HEK293 (cell line): ENCODE results near the gene CCDC152.
A peak's percentile ranks its signal among the peaks of the same experiment; 100 is the strongest.

ENCODE experiments used
- FEZF1 ChIP-seq: fragments of 450-650 bp; formaldehyde crosslinking; IDR thresholded peaks from 2 replicates; pipeline ENCODE4 v1.5.1; 2016; ENCODE audit warnings: missing biosample characterization, missing genetic modification characterization
- KLF1 ChIP-seq: fragments of 450-650 bp; formaldehyde crosslinking; IDR thresholded peaks from 2 replicates; pipeline ENCODE4 v1.5.1; 2016; ENCODE audit warnings: missing biosample characterization, missing genetic modification characterization
- PBX3 ChIP-seq: sonication (generic); formaldehyde crosslinking; IDR thresholded peaks from 2 replicates; pipeline ENCODE4 v1.8.1; 2022; ENCODE audit warnings: mild to moderate bottlenecking, moderate library complexity, missing genetic modification reagents
- SCRT1 ChIP-seq: fragments of 450-650 bp; formaldehyde crosslinking; IDR thresholded peaks from 2 replicates; pipeline ENCODE4 v1.5.1; 2016; ENCODE audit warnings: missing biosample characterization, missing genetic modification characterization, borderline replicate concordance
- SP3 ChIP-seq: fragments of 450-650 bp; formaldehyde crosslinking; IDR thresholded peaks from 2 replicates; pipeline ENCODE4 v1.5.1; 2016; ENCODE audit warnings: missing biosample characterization, missing genetic modification characterization
- TCF7L2 ChIP-seq: IDR thresholded peaks from 2 replicates; pipeline ENCODE4 v1.6.1; 2011; ENCODE audit warnings: low read depth, mild to moderate bottlenecking, inconsistent platforms, low read length, moderate library complexity, borderline replicate concordance
- TRIM28 ChIP-seq: IDR thresholded peaks from 2 replicates; pipeline ENCODE4 v1.6.1; 2011; ENCODE audit warnings: low read length, control low read depth, borderline replicate concordance
- ZBTB17 ChIP-seq: fragments of 450-650 bp; formaldehyde crosslinking; IDR thresholded peaks from 2 replicates; pipeline ENCODE4 v1.5.1; 2016; ENCODE audit warnings: missing biosample characterization, missing genetic modification characterization
- ZBTB8A ChIP-seq: fragments of 450-650 bp; formaldehyde crosslinking; IDR thresholded peaks from 2 replicates; pipeline ENCODE4 v1.5.1; 2016; ENCODE audit warnings: missing biosample characterization, missing genetic modification characterization
- ZFP3 ChIP-seq: fragments of 450-650 bp; formaldehyde crosslinking; IDR thresholded peaks from 2 replicates; pipeline ENCODE4 v1.5.1; 2016; ENCODE audit warnings: low read depth, missing biosample characterization, missing genetic modification characterization
- ZIC2 ChIP-seq: fragments of 450-650 bp; formaldehyde crosslinking; IDR thresholded peaks from 2 replicates; pipeline ENCODE4 v1.5.1; 2016; ENCODE audit warnings: missing biosample characterization, missing genetic modification characterization
- ZNF132 ChIP-seq: fragments of 450-650 bp; formaldehyde crosslinking; IDR thresholded peaks from 2 replicates; pipeline ENCODE4 v1.5.1; 2017; ENCODE audit warnings: missing biosample characterization, missing genetic modification characterization, borderline replicate concordance
- ZNF18 ChIP-seq: fragments of 450-650 bp; formaldehyde crosslinking; IDR thresholded peaks from 2 replicates; pipeline ENCODE4 v1.5.1; 2016; ENCODE audit warnings: missing biosample characterization, missing genetic modification characterization
- ZNF266 ChIP-seq: fragments of 450-650 bp; formaldehyde crosslinking; IDR thresholded peaks from 2 replicates; pipeline ENCODE4 v1.5.1; 2016; ENCODE audit warnings: missing biosample characterization, missing genetic modification characterization, low read depth
- ZNF311 ChIP-seq: fragments of 450-650 bp; formaldehyde crosslinking; IDR thresholded peaks from 2 replicates; pipeline ENCODE4 v1.5.1; 2017; ENCODE audit warnings: missing biosample characterization, missing genetic modification characterization, borderline replicate concordance
- ZNF362 ChIP-seq: fragments of 450-650 bp; formaldehyde crosslinking; IDR thresholded peaks from 2 replicates; pipeline ENCODE4 v1.5.1; 2016; ENCODE audit warnings: missing biosample characterization, missing genetic modification characterization
- ZNF518A ChIP-seq: fragments of 450-650 bp; formaldehyde crosslinking; conservative IDR thresholded peaks from 2 replicates; pipeline ENCODE4 v1.5.1; 2016; ENCODE audit warnings: low read depth, missing biosample characterization, missing genetic modification characterization
- ZNF549 ChIP-seq: fragments of 450-650 bp; IDR thresholded peaks from 2 replicates; pipeline ENCODE4 v1.5.1; 2018; ENCODE audit warnings: missing biosample characterization, missing genetic modification characterization, mild to moderate bottlenecking, inconsistent platforms, moderate library complexity
- ZNF571 ChIP-seq: fragments of 450-650 bp; formaldehyde crosslinking; IDR thresholded peaks from 2 replicates; pipeline ENCODE4 v1.5.0; 2017; ENCODE audit warnings: missing biosample characterization, missing genetic modification characterization
- ZNF585B ChIP-seq: fragments of 450-650 bp; formaldehyde crosslinking; IDR thresholded peaks from 2 replicates; pipeline ENCODE4 v1.5.1; 2016; ENCODE audit warnings: missing biosample characterization, missing genetic modification characterization
- ZNF629 ChIP-seq: fragments of 450-650 bp; formaldehyde crosslinking; IDR thresholded peaks from 2 replicates; pipeline ENCODE4 v1.5.1; 2017; ENCODE audit warnings: missing biosample characterization, missing genetic modification characterization
- ZNF654 ChIP-seq: fragments of 450-650 bp; formaldehyde crosslinking; IDR thresholded peaks from 2 replicates; pipeline ENCODE4 v1.5.1; 2016; ENCODE audit warnings: low read depth, missing biosample characterization, missing genetic modification characterization
- ZNF692 ChIP-seq: fragments of 450-650 bp; formaldehyde crosslinking; IDR thresholded peaks from 2 replicates; pipeline ENCODE4 v1.5.1; 2016; ENCODE audit warnings: missing biosample characterization, missing genetic modification characterization
- ZNF701 ChIP-seq: fragments of 450-650 bp; formaldehyde crosslinking; IDR thresholded peaks from 2 replicates; pipeline ENCODE4 v1.5.1; 2016; ENCODE audit warnings: missing biosample characterization, missing genetic modification characterization
- TF ChIP-seq, protein P1 (sequence below): fragments of 450-650 bp; IDR thresholded peaks from 2 replicates; pipeline ENCODE4 v1.5.1; 2018; ENCODE audit warnings: missing biosample characterization, mild to moderate bottlenecking, missing genetic modification characterization
- TF ChIP-seq, protein P2 (sequence below): fragments of 450-650 bp; formaldehyde crosslinking; IDR thresholded peaks from 2 replicates; pipeline ENCODE4 v1.5.1; 2016; ENCODE audit warnings: missing biosample characterization, missing genetic modification characterization

Gene CCDC152

GRCh38 chr5:42811591-42812446 is 55.2 kb downstream of the CCDC152 start, which contains the start of gene SELENOP (continued):
- TF ChIP-seq TCF7L2 = no peak
- peak; percentile 57; the same call in 1 of the 2 replicates for TF ChIP-seq ZBTB17 (tag by site-specific recombination)
- no peak for TF ChIP-seq ZNF701 (tag by site-specific recombination)
- TF ChIP-seq FEZF1 (tag by site-specific recombination) = no peak
- 0 out of 2 replicates have a peak, but pooled peaks have one; percentile 30 for TF ChIP-seq ZNF518A
- no peak for TF ChIP-seq ZFP3 (tag by site-specific recombination)
- peak; percentile 14; the same call in 1 of the 2 replicates for TF ChIP-seq ZNF692
- no peak for TF ChIP-seq ZNF654
- no peak for TF ChIP-seq KLF1 (tag by site-specific recombination)
- TF ChIP-seq SCRT1 = no peak
- TF ChIP-seq SP3 = peak; percentile 71
- TF ChIP-seq ZBTB8A (tag by site-specific recombination) = 0 out of 2 replicates have a peak, but pooled peaks have one; percentile 22
- no peak for TF ChIP-seq ZNF266 (tag by site-specific recombination)
- peak; percentile 56; the same call in 1 of the 2 replicates for TF ChIP-seq ZNF362 (tag by site-specific recombination)
- TF ChIP-seq ZIC2 (tag by site-specific recombination) = no peak
- no peak for TF ChIP-seq ZNF18 (tag by site-specific recombination)
- TF ChIP-seq, protein P1, sequence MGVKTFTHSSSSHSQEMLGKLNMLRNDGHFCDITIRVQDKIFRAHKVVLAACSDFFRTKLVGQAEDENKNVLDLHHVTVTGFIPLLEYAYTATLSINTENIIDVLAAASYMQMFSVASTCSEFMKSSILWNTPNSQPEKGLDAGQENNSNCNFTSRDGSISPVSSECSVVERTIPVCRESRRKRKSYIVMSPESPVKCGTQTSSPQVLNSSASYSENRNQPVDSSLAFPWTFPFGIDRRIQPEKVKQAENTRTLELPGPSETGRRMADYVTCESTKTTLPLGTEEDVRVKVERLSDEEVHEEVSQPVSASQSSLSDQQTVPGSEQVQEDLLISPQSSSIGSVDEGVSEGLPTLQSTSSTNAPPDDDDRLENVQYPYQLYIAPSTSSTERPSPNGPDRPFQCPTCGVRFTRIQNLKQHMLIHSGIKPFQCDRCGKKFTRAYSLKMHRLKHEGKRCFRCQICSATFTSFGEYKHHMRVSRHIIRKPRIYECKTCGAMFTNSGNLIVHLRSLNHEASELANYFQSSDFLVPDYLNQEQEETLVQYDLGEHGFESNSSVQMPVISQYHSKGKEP (tag by site-specific recombination) = no peak
- TF ChIP-seq, protein P2, sequence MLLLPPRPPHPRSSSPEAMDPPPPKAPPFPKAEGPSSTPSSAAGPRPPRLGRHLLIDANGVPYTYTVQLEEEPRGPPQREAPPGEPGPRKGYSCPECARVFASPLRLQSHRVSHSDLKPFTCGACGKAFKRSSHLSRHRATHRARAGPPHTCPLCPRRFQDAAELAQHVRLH (tag by site-specific recombination) = no peak
- TF ChIP-seq ZNF311 (tag by site-specific recombination) = no peak
- no peak for TF ChIP-seq ZNF585B (tag by site-specific recombination)
- TF ChIP-seq PBX3 (CRISPR knock-in tag) = no peak
- peak; percentile 83; the same call in 1 of the 2 replicates for TF ChIP-seq TRIM28
- no peak for TF ChIP-seq ZNF629 (tag by site-specific recombination)
- no peak for TF ChIP-seq ZNF132 (tag by site-specific recombination)
- TF ChIP-seq ZNF571 (tag by site-specific recombination) = no peak
- TF ChIP-seq ZNF549 (tag by site-specific recombination) = peak; percentile 58; the same call in 1 of the 2 replicates
